Measurements from ENCODE around the gene FOXD1.
A peak's percentile ranks its signal among the peaks of the same experiment; 100 is the strongest.
"Not testable (repeated sequence)": the region's sequence is repeated elsewhere in the genome, so short reads cannot be mapped to it uniquely, and the experiment has no call there.

The FOXD1 gene

GRCh38 chr5:73448463-73449136, at the start of gene FOXD1:
Gene FOXD1 (minus strand): TSS chr5:73448777. CDS start chr5:73448362, 415 bp downstream.
- peak; percentile 60 for DNase-seq

DNA sequence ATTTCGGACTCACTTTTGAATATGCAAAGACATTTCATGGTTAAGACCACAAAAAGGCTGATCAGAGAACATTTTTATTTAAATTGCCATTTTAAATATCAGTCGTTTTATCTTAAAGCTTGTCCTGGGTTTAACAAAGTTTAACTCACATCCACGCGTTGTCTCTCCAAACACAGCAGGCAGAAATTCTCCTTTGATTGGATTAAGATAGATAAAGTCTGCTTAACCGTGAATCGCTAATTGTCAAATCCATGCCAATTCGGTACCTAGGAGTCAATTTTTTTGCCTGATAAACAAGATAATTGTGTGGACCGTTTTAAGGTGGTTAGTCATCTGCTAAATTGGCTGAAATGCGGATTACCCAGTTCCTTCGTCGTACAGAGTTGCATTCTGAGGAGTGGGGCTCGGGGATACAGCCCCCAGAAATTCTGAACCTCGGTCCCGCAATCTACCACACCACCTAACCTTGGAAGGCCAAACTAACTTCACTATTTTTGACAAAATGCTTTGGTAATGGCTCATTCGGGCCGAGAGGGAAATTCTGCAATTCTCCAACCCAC, 49.0 kb upstream of the FOXD1 start:
- DNase-seq = peak; percentile 43

DNA sequence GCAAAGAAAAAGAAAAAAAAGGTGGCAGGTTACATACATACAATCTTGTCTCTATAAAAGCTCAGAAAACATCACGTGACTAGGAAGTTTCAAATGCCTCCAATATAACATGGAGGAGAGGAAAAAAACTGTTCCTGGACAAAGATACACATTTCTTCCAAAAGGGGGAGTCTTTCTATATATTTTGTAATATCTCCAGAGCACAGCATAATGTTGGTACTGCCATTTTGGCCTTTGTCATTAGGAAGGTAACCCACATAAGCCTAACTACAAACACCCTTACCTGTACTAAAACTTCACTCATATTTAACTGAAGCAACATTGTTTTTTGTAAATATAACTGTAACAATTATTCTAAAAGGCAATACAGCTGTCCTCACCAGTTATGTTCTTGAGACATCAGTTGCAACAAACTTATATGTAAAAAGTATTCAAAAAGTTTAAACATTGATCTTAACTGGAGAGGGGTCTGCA, 48.4 kb upstream of the FOXD1 start:
- peak; percentile 90 for DNase-seq

DNA sequence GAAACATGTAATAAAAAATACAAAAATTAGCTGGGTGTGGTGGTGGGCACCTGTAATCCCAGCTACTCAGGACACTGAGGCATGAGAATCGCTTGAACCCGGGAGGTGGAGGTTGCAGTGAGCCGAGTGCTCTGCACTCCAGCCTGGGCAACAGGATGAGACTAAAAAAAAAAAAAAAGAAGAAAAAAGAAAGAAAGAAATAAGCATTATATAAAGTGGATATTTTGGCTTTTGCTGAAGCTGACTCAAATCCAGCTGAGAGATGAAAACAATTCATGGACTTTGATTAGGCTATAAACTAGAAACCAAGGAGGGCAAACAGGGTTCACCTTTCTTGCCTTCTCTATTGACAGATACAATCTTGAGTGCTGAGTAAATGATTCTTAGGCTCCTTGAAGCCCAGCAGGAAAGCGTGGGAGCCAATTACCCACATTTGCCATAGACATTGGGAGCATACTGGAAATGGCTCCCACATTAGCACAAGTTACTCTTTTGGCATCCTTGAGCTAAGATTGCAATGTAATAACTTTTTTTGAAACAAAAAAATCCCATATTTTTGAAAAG, 47.3 kb upstream of the FOXD1 start:
- no peak for DNase-seq

GRCh38 chr5:73494721-73495120, 46.1 kb upstream of the FOXD1 start:
- DNase-seq = no peak

DNA sequence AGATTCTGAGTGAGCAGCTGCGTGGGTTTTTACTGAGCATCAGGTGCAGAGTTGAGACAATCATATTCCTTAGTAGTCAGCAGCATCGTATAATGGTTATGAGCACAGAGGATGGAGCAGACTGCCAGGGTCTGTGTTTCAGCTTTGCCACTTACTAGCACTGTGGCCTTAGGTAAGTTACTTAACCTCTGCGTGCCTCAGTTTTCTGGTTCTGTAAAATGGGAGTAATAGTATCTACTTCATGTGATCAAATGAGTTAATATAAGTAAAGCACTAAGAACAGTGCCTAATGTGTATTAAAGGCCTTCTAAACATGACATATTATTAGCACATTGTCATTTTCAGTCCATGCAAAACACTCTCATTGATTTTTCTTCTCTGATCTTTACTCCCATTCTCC, 44.8 kb upstream of the FOXD1 start:
- DNase-seq = no peak

DNA sequence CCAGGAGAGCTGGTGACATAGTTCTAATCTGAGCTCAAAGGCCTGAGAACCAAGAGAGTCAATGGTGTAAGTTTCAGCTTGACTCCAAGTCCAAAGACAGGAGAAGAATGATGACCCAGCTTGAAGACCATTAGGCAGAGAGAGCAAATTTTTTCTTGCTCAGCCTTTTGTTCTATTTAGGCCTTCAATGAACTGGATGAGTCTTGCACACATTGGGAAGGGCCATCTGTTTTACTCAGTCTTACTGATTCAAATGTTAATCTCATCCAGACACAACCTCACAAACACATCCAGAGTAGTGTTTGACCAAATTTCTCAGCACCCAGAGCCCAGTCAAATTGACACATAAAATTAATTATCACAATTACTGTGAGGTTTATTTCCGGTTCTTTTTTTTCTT, 42.6 kb upstream of the FOXD1 start:
- no peak for DNase-seq

GRCh38 chr5:73490088-73490487, 41.5 kb upstream of the FOXD1 start:
- DNase-seq = no peak

DNA sequence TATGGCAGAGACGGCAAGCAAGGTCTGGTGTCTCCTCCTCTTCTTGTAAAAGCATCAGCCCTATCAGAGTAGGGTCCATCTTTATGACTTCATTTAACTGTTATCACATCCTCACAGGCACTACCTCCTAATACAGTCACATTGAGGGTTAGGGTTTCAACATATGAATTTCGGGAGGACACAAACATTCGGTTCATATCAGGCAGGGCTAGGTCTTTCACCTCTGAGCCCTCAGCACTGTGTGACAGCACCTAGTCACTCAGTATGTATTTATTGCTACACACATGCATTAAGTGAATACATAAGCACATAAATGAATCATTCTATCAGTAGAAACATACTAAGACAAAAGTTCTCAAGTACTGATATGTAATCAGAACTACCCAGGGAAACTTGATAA, 40.2 kb upstream of the FOXD1 start:
- peak; percentile 60 for DNase-seq

DNA sequence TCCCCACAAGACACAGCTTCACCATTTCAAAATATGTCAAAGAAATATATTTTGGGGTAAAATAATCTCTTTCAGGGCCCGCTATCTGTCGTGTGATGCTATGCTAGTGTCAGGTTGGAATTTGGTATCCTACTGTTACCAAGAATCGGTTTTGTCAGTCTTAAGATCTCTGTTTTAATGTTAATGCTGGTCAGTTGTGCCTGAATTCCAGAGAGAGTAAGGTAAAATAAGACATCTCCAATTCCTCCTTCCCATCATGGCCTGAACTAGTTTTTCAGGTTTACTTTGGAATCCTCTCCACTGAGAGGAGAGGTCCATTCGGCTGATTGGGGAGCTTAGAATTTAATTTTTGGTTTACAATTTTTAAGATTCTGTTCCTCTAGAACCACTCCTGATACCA, 39.2 kb upstream of the FOXD1 start:
- DNase-seq = no peak

- not testable (repeated sequence) for DNase-seq
Measured at GRCh38 chr5:73487257-73487656, 38.7 kb upstream of the FOXD1 start.

- no peak for DNase-seq
Measured at GRCh38 chr5:73486119-73486899, 37.7 kb upstream of the FOXD1 start.

GRCh38 chr5:73485715-73486114, 37.1 kb upstream of the FOXD1 start:
- DNase-seq = no peak

DNA sequence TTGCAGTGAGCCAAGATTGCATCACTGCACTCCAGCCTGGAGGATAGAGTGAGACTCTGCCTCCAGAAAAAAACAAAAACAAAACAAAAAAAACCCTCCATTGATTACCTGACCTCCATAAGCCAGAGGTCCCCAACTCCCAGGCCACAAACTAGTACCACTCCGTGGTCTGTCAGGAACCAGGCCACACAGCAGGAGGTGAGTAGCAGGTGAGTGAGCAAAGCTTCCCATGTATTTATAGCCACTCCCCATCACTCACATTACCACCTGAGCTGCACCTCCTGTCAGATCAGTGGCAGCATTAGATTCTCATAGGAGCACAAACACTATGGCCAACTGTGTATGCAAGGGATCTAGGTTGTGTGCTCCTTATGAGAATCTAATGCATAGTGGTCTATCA, 35.9 kb upstream of the FOXD1 start:
- DNase-seq = no peak

DNA sequence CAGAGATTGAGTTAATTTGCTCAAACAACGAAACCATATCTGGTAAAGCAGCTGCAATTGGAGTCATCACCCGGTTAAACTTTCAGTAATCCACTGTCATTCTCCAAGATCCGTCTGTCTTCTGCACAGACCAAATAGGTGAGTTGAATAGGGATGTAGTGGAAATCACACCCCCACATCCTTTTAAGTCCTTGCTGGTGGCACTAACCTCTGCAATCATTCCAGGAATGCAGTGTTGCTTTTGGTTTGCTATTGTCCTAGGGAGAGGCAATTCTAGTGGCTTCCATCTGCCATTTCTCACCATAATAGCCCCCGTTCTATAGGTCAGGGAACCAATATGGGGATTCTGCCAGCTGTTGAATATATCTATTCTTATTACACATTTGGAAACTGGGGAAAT, 35.1 kb upstream of the FOXD1 start:
- DNase-seq = no peak

DNA sequence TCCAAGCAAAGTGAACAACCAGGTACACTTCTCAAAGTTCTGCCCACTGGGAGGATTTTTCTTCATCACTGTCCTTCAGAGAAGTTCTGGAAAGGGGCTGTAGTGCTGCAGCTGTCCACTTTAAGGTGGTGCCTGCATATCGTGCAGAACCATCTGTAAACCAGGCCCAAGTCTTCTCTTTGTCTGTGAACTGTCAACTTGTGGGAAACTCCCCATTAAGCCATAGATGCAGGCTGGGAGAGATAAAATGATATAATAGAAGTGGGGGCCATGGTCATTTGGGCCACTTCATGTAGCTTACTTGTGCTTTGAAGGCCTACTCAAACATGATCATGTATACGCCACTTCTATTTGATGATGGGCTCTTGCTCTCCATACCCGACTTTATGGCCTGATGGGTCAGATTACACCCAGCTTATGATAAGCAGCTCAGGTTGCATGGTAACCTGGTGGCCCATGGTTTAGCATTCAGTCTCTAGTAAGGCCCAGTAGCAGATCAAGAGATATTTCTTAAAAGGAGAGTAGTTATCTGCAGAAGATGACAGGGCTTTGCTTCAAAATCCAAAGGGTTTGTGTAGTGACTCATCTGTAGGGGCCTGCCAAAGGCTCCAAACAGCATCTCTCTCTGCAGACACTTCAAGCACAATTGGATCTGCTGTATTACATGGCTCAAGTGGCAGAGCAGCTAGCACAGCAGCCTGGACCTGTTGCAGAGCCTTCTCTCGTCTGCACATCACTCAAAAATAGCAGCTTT, 34.0 kb upstream of the FOXD1 start:
- no peak for DNase-seq

DNA sequence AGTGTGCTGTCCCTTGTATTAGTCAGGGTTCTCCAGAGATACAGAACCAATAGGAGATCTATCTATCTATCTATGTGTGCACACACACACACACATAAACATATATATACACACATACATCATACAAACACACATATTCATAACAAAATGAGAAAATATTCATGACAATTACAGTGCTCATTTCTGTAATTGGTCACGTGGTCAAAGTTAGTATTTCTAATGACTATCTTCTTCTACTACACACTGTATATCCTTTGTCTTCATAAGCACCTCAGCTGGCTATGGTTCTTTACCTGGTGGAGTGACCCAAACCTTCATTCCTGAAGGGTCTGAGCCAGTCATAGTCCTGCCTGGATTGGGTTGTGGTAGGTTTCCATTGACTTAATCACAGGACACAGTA, 31.9 kb upstream of the FOXD1 start:
- no peak for DNase-seq

DNA sequence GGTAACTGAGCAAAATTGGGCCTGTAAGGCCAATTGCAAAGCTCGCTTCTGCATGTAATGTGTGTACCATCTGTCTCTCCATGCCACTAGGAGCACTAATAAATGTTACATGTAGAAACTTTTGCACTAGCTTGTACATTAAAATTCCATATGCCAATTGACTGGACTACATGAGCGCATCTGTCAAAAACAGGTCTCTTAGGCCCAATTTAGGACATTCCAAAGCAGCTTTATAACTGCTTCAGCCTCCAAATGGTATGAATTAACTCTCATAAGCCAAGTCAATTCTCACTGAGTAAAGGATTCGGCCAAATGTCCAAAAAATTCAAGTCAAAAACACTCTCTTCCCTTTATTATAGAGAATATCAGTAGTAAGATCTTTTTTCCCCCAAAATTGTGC, 23.5 kb upstream of the FOXD1 start:
- DNase-seq = no peak

- no peak for DNase-seq
Measured at GRCh38 chr5:73471654-73472053, 23.1 kb upstream of the FOXD1 start.

DNA sequence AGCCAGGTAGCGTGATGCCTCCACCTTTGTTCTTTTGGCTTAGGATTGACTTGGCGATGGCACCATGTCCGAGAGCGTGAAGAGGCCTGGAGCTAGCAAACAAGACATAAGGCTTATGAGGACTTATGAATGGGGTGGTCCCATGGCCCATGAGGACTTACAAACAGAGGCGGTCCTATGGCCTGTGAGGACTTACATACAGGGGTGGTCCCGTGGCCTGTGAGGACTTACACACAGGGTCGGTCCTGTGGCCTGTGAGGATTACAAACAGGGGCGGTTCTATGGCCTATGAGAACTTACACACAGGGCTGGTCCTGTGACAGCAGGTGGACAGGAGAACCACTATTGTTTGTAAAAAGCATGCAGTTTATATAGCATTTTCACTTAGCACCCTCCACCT, 21.3 kb upstream of the FOXD1 start:
- no peak for DNase-seq

GRCh38 chr5:73468638-73469037, 20.1 kb upstream of the FOXD1 start:
- DNase-seq = not testable (repeated sequence)

DNA sequence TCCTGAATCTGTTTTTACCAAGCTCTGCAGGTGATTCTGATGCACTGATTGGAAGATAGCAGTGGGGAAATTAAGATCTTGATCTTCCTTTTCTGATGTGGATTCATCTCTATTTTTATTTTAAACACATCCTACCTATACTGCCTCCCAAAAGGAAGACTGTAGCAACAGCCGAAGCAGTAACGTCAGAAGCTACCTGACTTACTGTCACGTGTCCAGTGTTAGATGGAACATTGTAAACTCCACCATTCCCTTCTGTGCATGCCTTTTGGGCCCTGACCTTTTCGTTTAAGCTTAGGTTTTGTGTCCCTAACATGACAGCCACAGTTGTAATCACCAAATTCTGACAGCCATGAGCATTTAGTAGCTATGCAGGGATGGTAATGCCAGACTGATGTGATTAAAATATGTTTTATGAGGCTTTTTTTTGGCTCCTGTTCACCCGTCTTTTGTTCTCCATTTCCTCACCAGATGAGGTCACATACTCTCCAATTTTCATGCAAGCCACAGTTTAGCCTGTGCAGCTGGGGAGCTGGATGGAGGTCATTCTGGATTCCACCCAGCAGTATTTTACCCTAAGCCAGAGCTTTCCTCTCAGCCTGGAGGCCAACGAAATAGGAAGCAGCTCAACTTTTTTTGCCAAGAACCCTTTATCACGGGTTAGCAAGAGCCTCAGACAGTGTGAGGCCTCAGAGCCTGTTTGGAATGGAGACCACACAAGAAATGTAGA, 15.6 kb upstream of the FOXD1 start:
- no peak for DNase-seq
